Measurements from ENCODE around the gene PCDHB7. TPM values are rescaled to one million over a fixed set of nuclear protein-coding genes. Genes with fewer than 3 reads are reported as not detected.
"Not testable (repeated sequence)": the region's sequence is repeated elsewhere in the genome, so short reads cannot be mapped to it uniquely, and the experiment has no call there.

PCDHB7 gene
- total RNA-seq (1 to 10 TPM in 4 of 7 donors, under 1 TPM in 3; 0.51 to 1.6 (median 1.3) TPM), polyA plus RNA-seq (under 1 TPM in 2 of 3 donors, not detected in 1; 0.08 to 0.16 TPM)
- long read RNA-seq, donor 1, partial matches to known transcripts, result 0 of 1 reads
- long read RNA-seq, donor 1, other reads (novel, unspliced or antisense), result 0 of 1 reads
- long read RNA-seq, donor 2, partial matches to known transcripts, result 0 of 2 reads
- long read RNA-seq, donor 2, other reads (novel, unspliced or antisense), result 0 of 2 reads

GRCh38 chr5:141172381-141173204 is at the start of gene PCDHB7:
PCDHB7 (plus strand) TSS chr5:141172644; CDS start chr5:141172836, 192 bp downstream.
- DNase-seq, result no peak
- peak within 1 kb of the TSS in 1 of 8 donors; percentile 36 for H3K4me3 ChIP-seq
- intact Hi-C loops (cut with DNase I; ENCODE audit: low total_unique reads), result no loop called here
- peaks cover 0 to 64% (median 3%) of the 10 kb centered on the region in 7 donors for H3K27me3 ChIP-seq (replicated peaks in 1 of 7)
- 24 to 40% (median 33%) methylated on average over 20 of the region's 20 CpGs for WGBS, 5 donors
- no peaks in the 10 kb centered on the region for H3K4me1 ChIP-seq
- peak in 7 of 11 experiments; percentile 11 to 44 (median 31) for TF ChIP-seq CTCF (IDR thresholded peaks at IDR 0.05 in 8 of 11, conservative IDR thresholded peaks at IDR 0.05 in 3 of 11)
- TF ChIP-seq POLR2AphosphoS5 (IDR thresholded peaks at IDR 0.05), result no peak
- no peak within 1 kb of the TSS for H3K27ac ChIP-seq
- peaks cover 0 to 51% (median 36%) of the 10 kb centered on the region in 8 donors for H3K9me3 ChIP-seq
- no peaks in the 10 kb centered on the region for H3K36me3 ChIP-seq

- H3K4me3 ChIP-seq; H3K4me1 ChIP-seq; intact Hi-C loops (cut with DNase I; ENCODE audit: low total_unique reads); H3K27ac ChIP-seq; DNase-seq; H3K36me3 ChIP-seq: not testable (repeated sequence)
- WGBS, 5 donors, result 28 to 51% (median 35%) methylated on average over 16 to 67 of the region's 73 CpGs
- H3K27me3 ChIP-seq (replicated peaks in 1 of 7), result peaks cover 0 to 55% (median 0%) of the 10 kb centered on the region in 7 donors
- peaks cover 0 to 52% (median 27%) of the 10 kb centered on the region in 8 donors for H3K9me3 ChIP-seq
These were observed 48.9 kb upstream of the PCDHB7 start for GRCh38 chr5:141123396-141124135.

- Histone ChIP-seq H3K36me3 (no peaks in the 10 kb centered on the region), H3K27me3 (replicated peaks in 1 of 7) (peaks cover 0 to 36% (median 0%) of the 10 kb centered on the region in 7 donors), H3K9me3 (peaks cover 0 to 52% (median 29%) of the 10 kb centered on the region in 8 donors), H3K4me1 (no peaks in the 10 kb centered on the region), H3K27ac (no peak overlapping the region), H3K4me3 (no peak overlapping the region)
- 81 to 96% (median 89%) methylated on average over 1 of the region's 1 CpG for WGBS, 5 donors
- TF ChIP-seq POLR2AphosphoS5 (IDR thresholded peaks at IDR 0.05) (no peak), CTCF (IDR thresholded peaks at IDR 0.05 in 8 of 11, conservative IDR thresholded peaks at IDR 0.05 in 3 of 11) (no peak), POLR2A (IDR thresholded peaks at IDR 0.05) (no peak)
- no peak for DNase-seq
- intact Hi-C loops (cut with DNase I; ENCODE audit: low total_unique reads), result no loop called here
These were observed 45.1 kb upstream of the PCDHB7 start for GRCh38 chr5:141127305-141127704.

GRCh38 chr5:141135030-141135717 is 37.3 kb upstream of the PCDHB7 start, which contains the start of gene PCDHB5:
PCDHB5 (plus strand) TSS chr5:141135206; CDS start chr5:141135435, 229 bp downstream.
- TF ChIP-seq CTCF (IDR thresholded peaks at IDR 0.05 in 8 of 11, conservative IDR thresholded peaks at IDR 0.05 in 3 of 11), result peak in 5 of 11 experiments; percentile 11 to 39 (median 28)
- TF ChIP-seq POLR2A (IDR thresholded peaks at IDR 0.05), result no peak
- no peak for TF ChIP-seq POLR2AphosphoS5 (IDR thresholded peaks at IDR 0.05)
- Histone ChIP-seq H3K36me3 (no peaks in the 10 kb centered on the region), H3K4me3 (peak within 1 kb of the TSS in 4 of 8 donors; percentile 17 to 54 (median 28)), H3K9me3 (peaks cover 0 to 94% (median 75%) of the 10 kb centered on the region in 8 donors), H3K4me1 (no peaks in the 10 kb centered on the region), H3K27me3 (replicated peaks in 1 of 7) (peaks cover 0 to 12% (median 0%) of the 10 kb centered on the region in 7 donors), H3K27ac (no peak within 1 kb of the TSS)
- no peak for DNase-seq
- intact Hi-C loops (cut with DNase I; ENCODE audit: low total_unique reads), result no loop called here
- 18 to 30% (median 25%) methylated on average over 22 of the region's 22 CpGs for WGBS, 5 donors
